GM12873 (cell line): ENCODE results near the gene PDPK1.
A peak's percentile ranks its signal among the peaks of the same experiment; 100 is the strongest.

ENCODE experiments used
- TF ChIP-seq, protein P1 (sequence below): IDR thresholded peaks from 2 replicates; pipeline ENCODE4 v1.5.1; 2012; ENCODE audit warnings: low read depth, mild to moderate bottlenecking, moderate library complexity, low read length, control low read depth; ENCODE audit not compliant: insufficient read depth; ENCODE audit errors: missing control alignments

The PDPK1 gene

DNA sequence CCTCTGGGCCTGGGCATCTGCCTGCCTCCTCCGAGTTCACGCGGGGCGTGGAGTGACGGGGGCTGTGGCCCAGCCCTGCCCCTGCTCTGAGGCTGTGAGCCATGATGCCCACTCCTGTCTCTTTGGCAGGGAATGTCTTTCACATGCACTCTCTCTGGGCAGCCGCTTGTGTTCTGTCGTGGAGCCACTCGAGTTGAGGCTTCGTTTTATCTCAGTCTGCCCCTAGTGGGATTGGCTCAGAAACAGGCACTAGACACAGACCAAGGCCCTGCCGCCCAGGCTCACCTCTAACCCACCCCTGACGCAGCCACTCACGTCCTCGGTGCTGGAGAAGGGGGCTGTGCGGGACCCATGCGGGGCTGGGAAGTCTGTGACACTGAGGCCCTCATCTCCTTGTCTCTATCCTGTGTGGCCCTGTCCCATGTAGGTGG is 77.0 kb downstream of the PDPK1 start:
- TF ChIP-seq, protein P1, sequence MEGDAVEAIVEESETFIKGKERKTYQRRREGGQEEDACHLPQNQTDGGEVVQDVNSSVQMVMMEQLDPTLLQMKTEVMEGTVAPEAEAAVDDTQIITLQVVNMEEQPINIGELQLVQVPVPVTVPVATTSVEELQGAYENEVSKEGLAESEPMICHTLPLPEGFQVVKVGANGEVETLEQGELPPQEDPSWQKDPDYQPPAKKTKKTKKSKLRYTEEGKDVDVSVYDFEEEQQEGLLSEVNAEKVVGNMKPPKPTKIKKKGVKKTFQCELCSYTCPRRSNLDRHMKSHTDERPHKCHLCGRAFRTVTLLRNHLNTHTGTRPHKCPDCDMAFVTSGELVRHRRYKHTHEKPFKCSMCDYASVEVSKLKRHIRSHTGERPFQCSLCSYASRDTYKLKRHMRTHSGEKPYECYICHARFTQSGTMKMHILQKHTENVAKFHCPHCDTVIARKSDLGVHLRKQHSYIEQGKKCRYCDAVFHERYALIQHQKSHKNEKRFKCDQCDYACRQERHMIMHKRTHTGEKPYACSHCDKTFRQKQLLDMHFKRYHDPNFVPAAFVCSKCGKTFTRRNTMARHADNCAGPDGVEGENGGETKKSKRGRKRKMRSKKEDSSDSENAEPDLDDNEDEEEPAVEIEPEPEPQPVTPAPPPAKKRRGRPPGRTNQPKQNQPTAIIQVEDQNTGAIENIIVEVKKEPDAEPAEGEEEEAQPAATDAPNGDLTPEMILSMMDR, result no peak

DNA sequence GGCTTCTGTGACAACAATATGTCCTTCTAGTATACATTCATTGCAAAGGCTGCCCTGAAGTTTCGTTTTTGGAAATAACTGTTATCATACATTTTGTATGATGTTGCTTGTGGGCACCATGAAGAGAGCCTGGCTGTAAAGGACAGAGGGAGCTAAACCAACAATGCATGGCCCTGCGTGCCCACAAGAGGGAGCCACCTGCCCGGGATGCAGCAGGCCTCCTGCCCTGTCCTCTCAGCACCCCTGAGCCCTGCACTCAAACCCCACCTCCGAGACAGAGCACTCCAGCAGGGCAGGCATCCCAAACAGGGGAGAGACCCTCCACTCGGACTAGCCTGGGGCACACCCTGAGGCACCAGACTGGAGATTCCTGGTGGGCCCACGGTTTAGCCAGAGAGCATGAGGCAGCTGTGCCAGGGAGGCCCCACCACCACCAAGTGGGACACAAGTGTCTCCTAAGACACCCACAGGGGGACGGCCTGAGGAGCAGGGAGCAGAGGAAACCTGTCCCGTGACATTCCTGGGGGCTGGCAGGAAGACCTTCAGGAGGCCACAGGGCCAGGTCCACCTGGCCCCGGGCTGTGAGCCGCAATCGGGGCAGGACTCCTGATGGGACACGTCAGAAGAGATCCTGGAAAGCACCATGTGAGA is 101.4 kb downstream of the PDPK1 start:
- TF ChIP-seq, protein P1, result peak; percentile 30
